ENCODE measurements around the gene MBD2.

MBD2 gene

GRCh38 chr18:54102123-54102522, 122.3 kb downstream of the MBD2 start:
- DNase-seq (ENCODE audit: low read depth): no peak
